Right atrium auricular region (tissue), 2 donors: ENCODE measurements around the gene MTA3. TPM values are rescaled to one million over a fixed set of nuclear protein-coding genes. Genes with fewer than 3 reads are reported as not detected.

Experiments used
- DNase-seq: peaks from one replicate; pipeline ENCODE4 v3.0.0-alpha.2; 2019; ENCODE audit warnings: low spot score
- H3K27ac ChIP-seq, 2 donors: fragments of 200-600 bp; sonication (generic); 1 replicate in 1 of 2; 2 replicates in 1 of 2; pipeline ENCODE4 v1.5.1; 2016 to 2019
- H3K27me3 ChIP-seq, 2 donors: fragments of 200-600 bp; sonication (generic); one replicate each; pipeline versions ENCODE4 v1.5.1 to v1.6.0; 2017 to 2019
- H3K36me3 ChIP-seq: fragments of 200-600 bp; sonication (generic); one replicate; pipeline ENCODE4 v1.5.1; 2016
- H3K4me1 ChIP-seq, 2 donors: fragments of 200-600 bp; sonication (generic); one replicate each; pipeline versions ENCODE4 v1.5.1 to v1.6.0; 2017 to 2019
- H3K4me3 ChIP-seq, 2 donors: fragments of 200-600 bp; sonication (generic); 1 replicate in 1 of 2; 2 replicates in 1 of 2; pipeline ENCODE4 v1.5.1; 2017 to 2019; ENCODE audit warnings: mild to moderate bottlenecking in 1 of 2, moderate library complexity in 1 of 2
- H3K9me3 ChIP-seq, 2 donors: fragments of 200-600 bp; sonication (generic); one replicate each; pipeline ENCODE4 v1.5.1; 2019
- total RNA-seq, 2 donors: library from RNA; depleted of rRNA; stranded (reverse); fragments of >200 nt; gene quantifications; one replicate each; pipeline ENCODE4 v1.1.0, GENCODE V29; 2016
- TF ChIP-seq, protein P1 (sequence below), 2 donors: fragments of 200-600 bp; sonication (generic); IDR thresholded peaks; one replicate each; pipeline ENCODE4 v1.5.1; 2019; ENCODE audit warnings: antibody characterized with exemption in 2 of 2

Gene MTA3
- total RNA-seq, 2 donors from 2014 or later: 12.9 to 18.5 TPM

DNA sequence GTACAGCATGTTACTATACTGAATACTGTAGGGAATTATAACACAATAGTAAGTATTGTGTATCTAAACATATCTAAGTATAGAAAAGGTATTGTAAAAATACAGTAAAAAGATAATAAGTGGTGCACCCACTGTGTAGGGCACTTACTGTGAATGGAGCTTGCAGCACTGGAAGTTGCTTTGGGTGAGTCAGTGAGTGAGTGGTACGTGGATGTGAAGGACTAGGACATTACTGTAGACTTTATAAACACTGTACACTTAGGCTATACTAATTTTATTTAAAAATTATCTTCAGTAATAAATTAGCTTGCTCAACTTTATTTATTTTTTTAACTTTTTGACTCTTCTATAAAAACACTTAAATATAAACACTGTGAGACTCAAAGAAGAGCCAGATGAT, 82.6 kb downstream of the MTA3 start:
- peaks cover 2% of the 10 kb centered on the region for H3K36me3 ChIP-seq
- H3K4me1 ChIP-seq: no peaks in the 10 kb centered on the region
- TF ChIP-seq, protein P1, sequence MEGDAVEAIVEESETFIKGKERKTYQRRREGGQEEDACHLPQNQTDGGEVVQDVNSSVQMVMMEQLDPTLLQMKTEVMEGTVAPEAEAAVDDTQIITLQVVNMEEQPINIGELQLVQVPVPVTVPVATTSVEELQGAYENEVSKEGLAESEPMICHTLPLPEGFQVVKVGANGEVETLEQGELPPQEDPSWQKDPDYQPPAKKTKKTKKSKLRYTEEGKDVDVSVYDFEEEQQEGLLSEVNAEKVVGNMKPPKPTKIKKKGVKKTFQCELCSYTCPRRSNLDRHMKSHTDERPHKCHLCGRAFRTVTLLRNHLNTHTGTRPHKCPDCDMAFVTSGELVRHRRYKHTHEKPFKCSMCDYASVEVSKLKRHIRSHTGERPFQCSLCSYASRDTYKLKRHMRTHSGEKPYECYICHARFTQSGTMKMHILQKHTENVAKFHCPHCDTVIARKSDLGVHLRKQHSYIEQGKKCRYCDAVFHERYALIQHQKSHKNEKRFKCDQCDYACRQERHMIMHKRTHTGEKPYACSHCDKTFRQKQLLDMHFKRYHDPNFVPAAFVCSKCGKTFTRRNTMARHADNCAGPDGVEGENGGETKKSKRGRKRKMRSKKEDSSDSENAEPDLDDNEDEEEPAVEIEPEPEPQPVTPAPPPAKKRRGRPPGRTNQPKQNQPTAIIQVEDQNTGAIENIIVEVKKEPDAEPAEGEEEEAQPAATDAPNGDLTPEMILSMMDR (IDR thresholded peaks at IDR 0.05): no peak
- DNase-seq: no peak
- H3K9me3 ChIP-seq: no peaks in the 10 kb centered on the region
- no peak overlapping the region for H3K4me3 ChIP-seq
- H3K27ac ChIP-seq: no peak overlapping the region
- H3K27me3 ChIP-seq: no peaks in the 10 kb centered on the region

DNA sequence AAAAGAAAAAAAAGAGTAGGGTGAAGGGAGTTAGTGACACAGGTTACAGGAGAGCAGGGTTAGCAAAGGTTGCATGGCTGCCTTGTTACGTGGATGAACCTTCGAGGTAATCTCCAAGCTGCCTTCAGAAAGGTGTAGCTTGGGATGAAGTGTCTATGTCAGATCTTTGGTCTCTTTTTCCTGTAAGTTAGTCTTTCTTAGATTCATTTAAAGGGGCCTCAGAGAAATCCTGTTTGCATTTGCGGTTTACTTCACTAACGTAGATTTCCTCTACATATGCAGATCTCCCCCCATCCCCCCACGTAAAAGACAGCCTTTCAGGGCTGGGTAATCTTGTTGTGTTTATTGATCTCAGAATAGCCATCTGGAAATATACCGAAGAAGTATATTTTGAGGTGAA, 83.7 kb downstream of the MTA3 start:
- TF ChIP-seq, protein P1 (IDR thresholded peaks at IDR 0.05): no peak
- H3K4me1 ChIP-seq: no peaks in the 10 kb centered on the region
- peaks cover 8% of the 10 kb centered on the region for H3K36me3 ChIP-seq
- H3K4me3 ChIP-seq: no peak overlapping the region
- no peaks in the 10 kb centered on the region for H3K27me3 ChIP-seq
- no peaks in the 10 kb centered on the region for H3K9me3 ChIP-seq
- H3K27ac ChIP-seq: no peak overlapping the region
- no peak for DNase-seq

DNA sequence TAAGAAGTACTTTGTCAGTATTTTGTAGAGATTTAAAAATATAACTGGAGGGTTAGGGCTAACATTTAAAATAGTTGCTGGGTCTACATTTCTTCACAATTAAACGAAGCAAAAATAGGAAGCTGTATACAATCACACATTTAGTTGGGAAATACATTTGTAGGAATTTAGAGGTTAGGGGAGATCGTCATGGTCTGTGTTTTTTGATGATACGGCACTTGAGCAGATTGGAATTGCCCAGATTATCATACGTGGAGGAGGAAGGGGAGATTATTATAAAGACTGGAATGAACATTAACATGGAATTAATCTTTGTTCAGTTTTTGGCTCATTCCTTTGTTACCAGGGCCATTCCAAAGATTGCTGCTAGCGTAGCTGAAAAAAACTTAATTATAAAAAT, 84.6 kb downstream of the MTA3 start:
- DNase-seq: no peak
- TF ChIP-seq, protein P1 (IDR thresholded peaks at IDR 0.05): no peak
- Histone ChIP-seq H3K27ac (no peak overlapping the region), H3K27me3 (no peaks in the 10 kb centered on the region), H3K4me3 (no peak overlapping the region), H3K4me1 (no peaks in the 10 kb centered on the region), H3K9me3 (no peaks in the 10 kb centered on the region), H3K36me3 (peaks cover 10% of the 10 kb centered on the region)

DNA sequence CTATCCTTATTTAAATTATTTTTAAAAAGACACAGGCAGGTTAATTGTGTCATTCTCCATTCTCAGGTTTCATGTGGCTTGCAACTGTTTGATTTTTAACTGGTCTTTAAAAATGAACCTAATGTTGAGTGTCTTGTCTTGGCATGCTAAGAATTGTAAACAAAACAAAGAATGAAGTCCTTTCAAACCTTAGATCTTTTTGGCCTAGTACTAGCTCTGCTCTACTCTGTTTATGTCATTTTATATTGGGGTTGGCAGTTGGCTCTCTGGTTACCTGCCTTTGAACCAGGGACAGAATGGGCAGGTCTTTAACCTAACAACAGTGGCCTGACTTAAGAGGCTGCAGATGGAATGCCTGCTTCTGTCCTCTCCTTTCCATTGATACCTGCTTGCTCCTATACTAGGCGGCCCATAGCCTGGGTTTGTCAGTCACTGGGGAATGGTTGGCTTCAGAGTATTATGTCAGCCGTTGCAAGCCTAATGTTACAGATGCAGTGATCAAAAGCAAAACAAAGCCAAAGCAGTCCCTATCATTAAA, 85.5 kb downstream of the MTA3 start:
- Histone ChIP-seq H3K4me3 (no peak overlapping the region), H3K27ac (no peak overlapping the region), H3K9me3 (no peaks in the 10 kb centered on the region), H3K4me1 (no peaks in the 10 kb centered on the region), H3K36me3 (peaks cover 10% of the 10 kb centered on the region), H3K27me3 (no peaks in the 10 kb centered on the region)
- DNase-seq: no peak
- TF ChIP-seq, protein P1 (IDR thresholded peaks at IDR 0.05): no peak

DNA sequence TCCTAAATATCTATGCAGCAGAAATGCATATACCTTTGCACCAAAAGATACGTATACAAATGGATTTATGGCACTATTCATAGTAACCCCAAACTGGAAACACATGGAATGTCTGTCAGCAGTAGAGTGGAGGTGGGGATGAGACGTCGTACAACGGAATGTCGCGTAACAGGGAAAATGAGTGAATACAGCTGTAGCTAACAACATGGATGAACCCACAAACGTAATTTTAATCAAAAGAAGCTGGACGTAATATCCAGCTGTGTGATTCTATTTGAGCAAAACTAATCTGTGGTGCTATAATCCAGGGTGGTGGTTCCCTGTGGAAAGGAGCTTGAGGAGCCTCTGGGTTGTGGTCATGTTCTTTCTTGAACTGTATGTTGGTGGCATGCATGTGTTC, 89.9 kb downstream of the MTA3 start:
- H3K9me3 ChIP-seq: no peaks in the 10 kb centered on the region
- H3K4me1 ChIP-seq: no peaks in the 10 kb centered on the region
- H3K36me3 ChIP-seq: peaks cover 10% of the 10 kb centered on the region
- no peak overlapping the region for H3K27ac ChIP-seq
- H3K27me3 ChIP-seq: no peaks in the 10 kb centered on the region
- TF ChIP-seq, protein P1 (IDR thresholded peaks at IDR 0.05): no peak
- no peak for DNase-seq
- H3K4me3 ChIP-seq: no peak overlapping the region

DNA sequence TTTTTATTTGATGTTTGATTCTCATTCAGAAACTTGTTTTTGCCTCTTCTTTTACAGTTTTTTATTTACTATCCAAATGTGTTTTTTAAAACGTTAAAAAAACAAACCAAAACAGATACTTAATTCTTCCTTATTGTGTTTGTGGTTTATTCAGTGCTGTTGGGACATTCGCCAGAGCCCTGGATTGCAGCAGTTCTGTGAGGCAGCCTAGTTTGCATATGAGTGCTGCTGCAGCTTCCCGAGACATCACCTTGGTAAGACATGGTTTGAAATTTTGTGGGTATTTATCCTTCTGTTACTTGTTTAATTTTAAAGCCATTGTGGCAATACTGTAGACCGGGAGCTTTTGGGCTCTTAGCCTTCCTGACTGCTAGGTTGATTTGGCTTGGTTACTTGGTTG, 91.2 kb downstream of the MTA3 start:
- Histone ChIP-seq H3K9me3 (no peaks in the 10 kb centered on the region), H3K4me1 (no peaks in the 10 kb centered on the region), H3K27ac (no peak overlapping the region), H3K4me3 (no peak overlapping the region), H3K27me3 (no peaks in the 10 kb centered on the region), H3K36me3 (peaks cover 10% of the 10 kb centered on the region)
- no peak for DNase-seq
- TF ChIP-seq, protein P1 (IDR thresholded peaks at IDR 0.05): no peak
